SK-N-SH (cell line): ENCODE data around the gene GPD1. TPM values are rescaled to one million over a fixed set of nuclear protein-coding genes. Genes with fewer than 3 reads are reported as not detected.

ENCODE experiments used
- CTCF ChIA-PET: fragments of 300-600, 350-600 bp; formaldehyde crosslinking; extraction: SDS; loops from one replicate; lab custom pipeline; 2021; lab: Yijun Ruan, JAX
- POLR2A ChIA-PET: fragments of 350-600 bp; sonication (Branson Sonifier 250); formaldehyde crosslinking; extraction: SDS; loops from one replicate; lab custom pipeline; 2020; ENCODE audit warnings: antibody characterized with exemption, inconsistent platforms; lab: Yijun Ruan, JAX
- DNase-seq: peaks from one replicate; pipeline ENCODE4 v3.0.0; 2012
- H2AFZ ChIP-seq: fragments of 200-600 bp; sonication (generic); 2 replicates; pipeline ENCODE4 v1.8.1; 2016; ENCODE audit warnings: antibody characterized with exemption, mild to moderate bottlenecking, low read depth
- H3F3A ChIP-seq: fragments of 200-600 bp; sonication (generic); replicated peaks from 2 replicates; pipeline ENCODE3; 2016; ENCODE audit warnings: antibody characterized with exemption, mild to moderate bottlenecking; ENCODE audit not compliant: insufficient read depth
- H3K27ac ChIP-seq, 2 experiments: fragments of 200-500 bp in 1 of 2; fragments of 200-600 bp in 1 of 2; sonication (Bioruptor generic) in 1 of 2; sonication (generic), shearing (Covaris generic) in 1 of 2; 2 replicates each; pipeline versions ENCODE4 v1.5.1 to v1.6.1; 2014 to 2016; ENCODE audit warnings: low read depth in 2 of 2, inconsistent platforms in 1 of 2, low read length in 1 of 2, mild to moderate bottlenecking in 1 of 2, mixed read lengths in 1 of 2
- H3K27me3 ChIP-seq: fragments of 200-600 bp; sonication (generic), shearing (Covaris generic); 2 replicates; pipeline ENCODE4 v1.6.1; 2016; ENCODE audit warnings: mixed run types; ENCODE audit not compliant: insufficient read depth
- H3K36me3 ChIP-seq, 2 experiments: fragments of 200-500 bp in 1 of 2; fragments of 200-600 bp in 1 of 2; sonication (Bioruptor generic) in 1 of 2; sonication (generic) in 1 of 2; replicated peaks in 1 of 2; 2 replicates each; pipeline versions ENCODE3 to v1.5.1; 2014 to 2016; ENCODE audit warnings: low read length in 1 of 2, mild to moderate bottlenecking in 1 of 2; ENCODE audit not compliant: insufficient read depth in 2 of 2, control insufficient read depth in 1 of 2
- H3K4me1 ChIP-seq, 2 experiments: fragments of 200-500 bp in 1 of 2; fragments of 200-600 bp in 1 of 2; sonication (Bioruptor generic) in 1 of 2; sonication (generic), shearing (Covaris generic) in 1 of 2; 2 replicates each; pipeline versions ENCODE4 v1.5.1 to v1.6.1; 2014 to 2016; ENCODE audit warnings: low read depth in 1 of 2, low read length in 1 of 2, mixed run types in 1 of 2; ENCODE audit not compliant: insufficient read depth in 2 of 2, control insufficient read depth in 1 of 2
- H3K4me2 ChIP-seq: fragments of 200-600 bp; sonication (generic), shearing (Covaris generic); 2 replicates; pipeline ENCODE4 v1.6.1; 2017; ENCODE audit warnings: mixed run types
- H3K4me3 ChIP-seq, 2 experiments: fragments of 200-500 bp in 1 of 2; fragments of 200-600 bp in 1 of 2; sonication (Bioruptor generic) in 1 of 2; sonication (generic), shearing (Covaris generic) in 1 of 2; 2 replicates each; pipeline versions ENCODE4 v1.5.1 to v1.8.1; 2014 to 2016; ENCODE audit warnings: low read depth in 2 of 2, inconsistent platforms in 1 of 2, low read length in 1 of 2, mild to moderate bottlenecking in 1 of 2, mixed read lengths in 1 of 2, moderate library complexity in 1 of 2
- H3K79me2 ChIP-seq: fragments of 200-600 bp; sonication (generic); 2 replicates; pipeline ENCODE4 v1.8.1; 2017; ENCODE audit warnings: mild to moderate bottlenecking; ENCODE audit not compliant: insufficient read depth
- H3K9ac ChIP-seq: fragments of 200-600 bp; sonication (generic); 2 replicates; pipeline ENCODE4 v1.6.1; 2017; ENCODE audit warnings: mixed run types
- H3K9me2 ChIP-seq: fragments of 200-600 bp; sonication (generic); 2 replicates; pipeline ENCODE4 v1.6.1; 2017; ENCODE audit warnings: mixed run types
- H3K9me3 ChIP-seq: fragments of 200-600 bp; sonication (generic); 2 replicates; pipeline ENCODE4 v1.6.1; 2017; ENCODE audit warnings: mixed run types, mild to moderate bottlenecking, moderate library complexity
- H4K20me1 ChIP-seq: fragments of 200-600 bp; sonication (generic); 2 replicates; pipeline ENCODE4 v1.6.1; 2017; ENCODE audit warnings: mild to moderate bottlenecking, mixed run types; ENCODE audit not compliant: insufficient read depth
- CHD2 ChIP-seq: fragments of 150-350 bp; IDR thresholded peaks from 2 replicates; pipeline ENCODE4 v1.6.1; 2018; ENCODE audit warnings: low read length; ENCODE audit not compliant: partially characterized antibody
- EP300 ChIP-seq, 2 experiments: IDR thresholded peaks; 2 replicates each; pipeline versions ENCODE4 v1.4.0 to v1.6.1; 2012; ENCODE audit warnings: borderline replicate concordance in 1 of 2, low read depth in 1 of 2, low read length in 1 of 2
- EZH2phosphoT487 ChIP-seq: fragments of 200-600 bp; sonication (generic); IDR thresholded peaks from 2 replicates; pipeline ENCODE4 v1.6.1; 2017; ENCODE audit warnings: low read depth, mixed run types, mild to moderate bottlenecking, antibody characterized with exemption, moderate library complexity, borderline replicate concordance
- FOSL2 ChIP-seq: IDR thresholded peaks from 2 replicates; pipeline ENCODE4 v1.4.0; 2012; ENCODE audit warnings: low read depth, mild to moderate bottlenecking, moderate library complexity, borderline replicate concordance
- FOXJ3 ChIP-seq: sonication (generic); formaldehyde crosslinking; IDR thresholded peaks from 2 replicates; pipeline ENCODE4 v1.5.1; 2020; ENCODE audit warnings: mild to moderate bottlenecking, missing genetic modification reagents
- GATA2 ChIP-seq: sonication (generic); formaldehyde crosslinking; IDR thresholded peaks from 2 replicates; pipeline ENCODE4 v1.5.0; 2020; ENCODE audit warnings: mild to moderate bottlenecking, missing genetic modification reagents
- JUND ChIP-seq: IDR thresholded peaks from 2 replicates; pipeline ENCODE4 v1.4.0; 2012
- MXI1 ChIP-seq: IDR thresholded peaks from 2 replicates; pipeline ENCODE4 v1.6.1; 2012; ENCODE audit warnings: mild to moderate bottlenecking, low read depth, low read length, improper control_type of control experiment
- PBX3 ChIP-seq: IDR thresholded peaks from 2 replicates; pipeline ENCODE4; 2012
- RAD21 ChIP-seq: IDR thresholded peaks from 2 replicates; pipeline ENCODE4 v1.6.1; 2012; ENCODE audit warnings: mild to moderate bottlenecking, low read length
- RCOR1 ChIP-seq: fragments of 150-350 bp; IDR thresholded peaks from 2 replicates; pipeline ENCODE4 v1.6.1; 2017; ENCODE audit warnings: antibody characterized with exemption, low read length
- RFX5 ChIP-seq: IDR thresholded peaks from 2 replicates; pipeline ENCODE4 v1.6.1; 2012; ENCODE audit warnings: mild to moderate bottlenecking, improper control_type of control experiment, low read length
- RXRA ChIP-seq: IDR thresholded peaks from 2 replicates; pipeline ENCODE4 v1.4.0; 2012; ENCODE audit warnings: low read depth, mild to moderate bottlenecking, borderline replicate concordance
- SIN3A ChIP-seq: IDR thresholded peaks from 2 replicates; pipeline ENCODE4 v1.6.1; 2012; ENCODE audit warnings: low read depth, mild to moderate bottlenecking, low read length, moderate library complexity, borderline replicate concordance
- SMC3 ChIP-seq: IDR thresholded peaks from 2 replicates; pipeline ENCODE4 v1.6.1; 2012; ENCODE audit warnings: low read depth, low read length, improper control_type of control experiment
- TAF1 ChIP-seq: IDR thresholded peaks from 2 replicates; pipeline ENCODE4 v1.6.1; 2012; ENCODE audit warnings: low read depth, mild to moderate bottlenecking, low read length, moderate library complexity, borderline replicate concordance
- TCF12 ChIP-seq: IDR thresholded peaks from 2 replicates; pipeline ENCODE4 v1.4.0; 2012
- TEAD4 ChIP-seq: IDR thresholded peaks from 2 replicates; pipeline ENCODE4 v1.4.0; 2012; ENCODE audit warnings: mild to moderate bottlenecking, borderline replicate concordance; ENCODE audit not compliant: insufficient read depth
- WGBS: methylation state at CpG from one replicate; pipeline ENCODE4 v1.1.6; 2017; ENCODE audit warnings: low lambda C conversion rate; 5-methylcytosine and 5-hydroxymethylcytosine counted together
- polyA plus RNA-seq, 3 experiments: library from polyadenylated mRNA; depleted of rRNA; stranded (reverse); fragments of >200 nt; gene quantifications; 2 replicates each; pipeline ENCODE4 v1.2.3, GENCODE V29; 2012
- TF ChIP-seq, protein P1 (sequence below): fragments of 200-600 bp; sonication (generic); IDR thresholded peaks from 2 replicates; pipeline ENCODE4 v1.6.1; 2017; ENCODE audit warnings: antibody characterized with exemption, mild to moderate bottlenecking, moderate library complexity
- TF ChIP-seq, protein P2 (sequence below): IDR thresholded peaks from 2 replicates; pipeline ENCODE4 v1.4.0; 2012; ENCODE audit warnings: low read depth, borderline replicate concordance
- TF ChIP-seq, protein P3 (sequence below): IDR thresholded peaks from 2 replicates; pipeline ENCODE4 v1.4.0; 2012; ENCODE audit warnings: low read depth, borderline replicate concordance

GPD1 gene
- polyA plus RNA-seq, 1 of the 3 experiments (the other 2 are of a cell fraction), result 0.07 TPM

- TF ChIP-seq EZH2phosphoT487, result no peak
- TF ChIP-seq TEAD4, result no peak
- TF ChIP-seq, protein P1, sequence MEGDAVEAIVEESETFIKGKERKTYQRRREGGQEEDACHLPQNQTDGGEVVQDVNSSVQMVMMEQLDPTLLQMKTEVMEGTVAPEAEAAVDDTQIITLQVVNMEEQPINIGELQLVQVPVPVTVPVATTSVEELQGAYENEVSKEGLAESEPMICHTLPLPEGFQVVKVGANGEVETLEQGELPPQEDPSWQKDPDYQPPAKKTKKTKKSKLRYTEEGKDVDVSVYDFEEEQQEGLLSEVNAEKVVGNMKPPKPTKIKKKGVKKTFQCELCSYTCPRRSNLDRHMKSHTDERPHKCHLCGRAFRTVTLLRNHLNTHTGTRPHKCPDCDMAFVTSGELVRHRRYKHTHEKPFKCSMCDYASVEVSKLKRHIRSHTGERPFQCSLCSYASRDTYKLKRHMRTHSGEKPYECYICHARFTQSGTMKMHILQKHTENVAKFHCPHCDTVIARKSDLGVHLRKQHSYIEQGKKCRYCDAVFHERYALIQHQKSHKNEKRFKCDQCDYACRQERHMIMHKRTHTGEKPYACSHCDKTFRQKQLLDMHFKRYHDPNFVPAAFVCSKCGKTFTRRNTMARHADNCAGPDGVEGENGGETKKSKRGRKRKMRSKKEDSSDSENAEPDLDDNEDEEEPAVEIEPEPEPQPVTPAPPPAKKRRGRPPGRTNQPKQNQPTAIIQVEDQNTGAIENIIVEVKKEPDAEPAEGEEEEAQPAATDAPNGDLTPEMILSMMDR, result no peak
- TF ChIP-seq TAF1, result no peak
- no peak for TF ChIP-seq GATA2
- no peak for TF ChIP-seq CHD2
- no peak for TF ChIP-seq TCF12
- no peak for TF ChIP-seq RCOR1
- no peak for TF ChIP-seq JUND
- no peak for TF ChIP-seq RFX5
- TF ChIP-seq RAD21, result no peak
- TF ChIP-seq FOXJ3 (CRISPR knock-in tag), result no peak
- TF ChIP-seq FOSL2, result no peak
- no peak for TF ChIP-seq RXRA
- Histone ChIP-seq H3F3A (peaks cover 38% of the 10 kb centered on the region), H3K4me2 (no peak overlapping the region), H3K27ac (no peak overlapping the region), H3K4me3 (no peak overlapping the region), H3K27me3 (no peaks in the 10 kb centered on the region), H3K9me2 (no peaks in the 10 kb centered on the region), H3K9ac (no peak overlapping the region), H3K79me2 (peaks cover 21% of the 10 kb centered on the region), H2AFZ (no peak overlapping the region), H3K36me3 (peaks cover 56 to 63% of the 10 kb centered on the region in 2 experiments), H3K4me1 (peaks cover 14 to 22% of the 10 kb centered on the region in 2 experiments), H4K20me1 (peaks cover 22% of the 10 kb centered on the region), H3K9me3 (no peaks in the 10 kb centered on the region)
- ChIA-PET CTCF (interaction anchor here (0.7 to 5.1 kb wide), 12 partner anchors 8 to 87 kb away, joined by 3 to 74 read pairs (median 6); partner anchors contain the start of gene COX14), POLR2A (interaction anchor here (1.2 to 1.3 kb wide), 2 partner anchors 12 to 22 kb away, joined by 3 to 4 read pairs; partner anchors contain the start of gene COX14)
- DNase-seq, result no peak
- 98% methylated on average over 7 of the region's 7 CpGs for WGBS
Measured at GRCh38 chr12:50089730-50090129, 14.1 kb upstream of the GPD1 start.

- WGBS, result 86% methylated on average over 5 of the region's 5 CpGs
- no peak for DNase-seq
- no peak overlapping the region for H3K9ac ChIP-seq
- peaks cover 22% of the 10 kb centered on the region for H4K20me1 ChIP-seq
- peaks cover 18% of the 10 kb centered on the region for H3K79me2 ChIP-seq
- no peak overlapping the region for H2AFZ ChIP-seq
- H3K27me3 ChIP-seq, result no peaks in the 10 kb centered on the region
- no peak overlapping the region for H3K4me2 ChIP-seq
- ChIA-PET CTCF (interaction anchor here (1.2 to 5.1 kb wide), 7 partner anchors 11 to 79 kb away, joined by 3 to 74 read pairs (median 7); partner anchors contain the start of gene COX14), POLR2A (interaction anchor here (0.6 to 1.3 kb wide), 2 partner anchors 11 to 20 kb away, joined by 4 read pairs; no protein-coding TSS in a partner anchor)
- H3F3A ChIP-seq, result peaks cover 37% of the 10 kb centered on the region
- TF ChIP-seq MXI1, result no peak
- no peak for TF ChIP-seq EZH2phosphoT487
- TF ChIP-seq EP300 (IDR thresholded peaks at IDR 0.05; ENCODE audit: borderline replicate concordance in 1 of 2, low read depth in 1 of 2, low read length in 1 of 2), result no peak
- TF ChIP-seq RAD21, result no peak
- no peak for TF ChIP-seq SIN3A
- TF ChIP-seq, protein P2, sequence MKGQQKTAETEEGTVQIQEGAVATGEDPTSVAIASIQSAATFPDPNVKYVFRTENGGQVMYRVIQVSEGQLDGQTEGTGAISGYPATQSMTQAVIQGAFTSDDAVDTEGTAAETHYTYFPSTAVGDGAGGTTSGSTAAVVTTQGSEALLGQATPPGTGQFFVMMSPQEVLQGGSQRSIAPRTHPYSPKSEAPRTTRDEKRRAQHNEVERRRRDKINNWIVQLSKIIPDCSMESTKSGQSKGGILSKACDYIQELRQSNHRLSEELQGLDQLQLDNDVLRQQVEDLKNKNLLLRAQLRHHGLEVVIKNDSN, result no peak
- TF ChIP-seq, protein P3, sequence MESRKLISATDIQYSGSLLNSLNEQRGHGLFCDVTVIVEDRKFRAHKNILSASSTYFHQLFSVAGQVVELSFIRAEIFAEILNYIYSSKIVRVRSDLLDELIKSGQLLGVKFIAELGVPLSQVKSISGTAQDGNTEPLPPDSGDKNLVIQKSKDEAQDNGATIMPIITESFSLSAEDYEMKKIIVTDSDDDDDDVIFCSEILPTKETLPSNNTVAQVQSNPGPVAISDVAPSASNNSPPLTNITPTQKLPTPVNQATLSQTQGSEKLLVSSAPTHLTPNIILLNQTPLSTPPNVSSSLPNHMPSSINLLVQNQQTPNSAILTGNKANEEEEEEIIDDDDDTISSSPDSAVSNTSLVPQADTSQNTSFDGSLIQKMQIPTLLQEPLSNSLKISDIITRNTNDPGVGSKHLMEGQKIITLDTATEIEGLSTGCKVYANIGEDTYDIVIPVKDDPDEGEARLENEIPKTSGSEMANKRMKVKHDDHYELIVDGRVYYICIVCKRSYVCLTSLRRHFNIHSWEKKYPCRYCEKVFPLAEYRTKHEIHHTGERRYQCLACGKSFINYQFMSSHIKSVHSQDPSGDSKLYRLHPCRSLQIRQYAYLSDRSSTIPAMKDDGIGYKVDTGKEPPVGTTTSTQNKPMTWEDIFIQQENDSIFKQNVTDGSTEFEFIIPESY, result no peak
- TF ChIP-seq PBX3, result no peak
- no peak for TF ChIP-seq SMC3
- H3K36me3 ChIP-seq, result peaks cover 61 to 67% of the 10 kb centered on the region in 2 experiments
- no peak overlapping the region for H3K27ac ChIP-seq
- no peaks in the 10 kb centered on the region for H3K9me2 ChIP-seq
- H3K4me1 ChIP-seq, result peaks cover 14 to 22% of the 10 kb centered on the region in 2 experiments
- H3K9me3 ChIP-seq, result no peaks in the 10 kb centered on the region
- H3K4me3 ChIP-seq, result no peak overlapping the region
Measured at GRCh38 chr12:50090391-50090790, 13.4 kb upstream of the GPD1 start.
